ENCODE measurements around the gene ZNF552.

- TF ChIP-seq POLR2A (IDR thresholded peaks at IDR 0.05), result no peak
- no peak for TF ChIP-seq EP300 (IDR thresholded peaks at IDR 0.05)
- TF ChIP-seq CTCF (IDR thresholded peaks at IDR 0.05), result no peak
Observed at GRCh38 chr19:57820599-57820998, 5.9 kb upstream of the ZNF552 start.

All from stomach (tissue), 4 donors.